Fibroblast of mammary gland (primary cell): Measurements from ENCODE around the gene GRIA1.

ENCODE experiments used
- DNase-seq: peaks from one replicate; pipeline ENCODE4 v3.0.0-alpha.2; 2010; ENCODE audit warnings: low read depth
- H3K4me3 ChIP-seq: 2 replicates; pipeline ENCODE4 v1.5.1; 2011; ENCODE audit warnings: low read depth, mild to moderate bottlenecking, low read length, moderate library complexity; ENCODE audit not compliant: control insufficient read depth
- CTCF ChIP-seq: conservative IDR thresholded peaks from 2 replicates; pipeline ENCODE4 v1.5.1; 2011; ENCODE audit warnings: low read depth, low read length, inconsistent platforms; ENCODE audit not compliant: control insufficient read depth, insufficient read depth

The GRIA1 gene

GRCh38 chr5:153551537-153552079 is 61.1 kb downstream of the GRIA1 start:
- no peak overlapping the region for H3K4me3 ChIP-seq
- no peak for TF ChIP-seq CTCF
- peak; percentile 99 for DNase-seq

- DNase-seq, result peak; percentile 22
- no peak overlapping the region for H3K4me3 ChIP-seq
- no peak for TF ChIP-seq CTCF
Measured at GRCh38 chr5:153552886-153553285, 62.4 kb downstream of the GRIA1 start.

GRCh38 chr5:153555420-153556114 is 65.1 kb downstream of the GRIA1 start:
- DNase-seq, result no peak
- no peak for TF ChIP-seq CTCF
- no peak overlapping the region for H3K4me3 ChIP-seq

GRCh38 chr5:153558957-153559356 is 68.5 kb downstream of the GRIA1 start:
- DNase-seq, result no peak
- TF ChIP-seq CTCF, result no peak
- H3K4me3 ChIP-seq, result no peak overlapping the region

GRCh38 chr5:153559926-153560325 is 69.5 kb downstream of the GRIA1 start:
- TF ChIP-seq CTCF, result no peak

GRCh38 chr5:153562189-153562588 is 71.7 kb downstream of the GRIA1 start:
- peak; percentile 72 for DNase-seq
- no peak overlapping the region for H3K4me3 ChIP-seq
- no peak for TF ChIP-seq CTCF

More at GRCh38 chr5:153559926-153560325, 69.5 kb downstream of the GRIA1 start:
- DNase-seq, result peak; percentile 36
- H3K4me3 ChIP-seq, result no peak overlapping the region
